ENCODE measurements around the gene ELOVL2.
A peak's percentile ranks its signal among the peaks of the same experiment; 100 is the strongest.

The ELOVL2 gene

DNA sequence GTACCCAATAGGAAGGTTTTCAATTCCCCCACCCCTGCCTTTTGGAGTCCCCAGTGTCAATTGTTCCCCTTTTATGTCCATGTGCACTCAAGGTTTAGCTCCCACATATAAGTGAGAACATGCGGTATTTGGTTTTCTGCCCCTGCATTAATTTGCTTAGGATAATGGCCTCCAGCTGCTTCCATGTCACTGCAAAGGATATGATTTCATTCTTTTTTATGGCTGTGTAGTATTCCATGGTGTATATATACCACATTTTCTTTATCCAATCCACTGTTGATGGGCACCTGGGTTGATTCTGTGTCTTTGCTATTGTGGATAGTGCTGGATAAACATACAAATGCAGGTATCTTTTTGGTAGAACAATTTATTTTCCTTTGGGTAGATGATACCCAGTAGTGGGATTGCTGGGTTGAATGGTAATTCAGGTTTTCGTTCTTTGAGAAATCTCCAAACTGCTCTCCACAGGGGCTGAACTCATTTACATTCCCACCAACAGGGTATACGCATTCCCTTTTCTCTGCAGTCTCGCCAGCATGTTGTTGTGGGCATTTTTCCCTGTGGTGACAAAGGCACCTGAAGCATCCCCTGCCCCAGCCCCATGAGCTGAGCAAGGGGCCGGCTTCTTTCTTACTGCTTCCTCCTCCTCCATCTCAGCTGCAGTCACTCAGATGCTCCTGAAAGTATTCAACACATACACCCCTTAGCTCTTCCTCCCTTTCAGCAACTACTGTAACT lies 66.7 kb downstream of the ELOVL2 start:
- no peak for DNase-seq

DNA sequence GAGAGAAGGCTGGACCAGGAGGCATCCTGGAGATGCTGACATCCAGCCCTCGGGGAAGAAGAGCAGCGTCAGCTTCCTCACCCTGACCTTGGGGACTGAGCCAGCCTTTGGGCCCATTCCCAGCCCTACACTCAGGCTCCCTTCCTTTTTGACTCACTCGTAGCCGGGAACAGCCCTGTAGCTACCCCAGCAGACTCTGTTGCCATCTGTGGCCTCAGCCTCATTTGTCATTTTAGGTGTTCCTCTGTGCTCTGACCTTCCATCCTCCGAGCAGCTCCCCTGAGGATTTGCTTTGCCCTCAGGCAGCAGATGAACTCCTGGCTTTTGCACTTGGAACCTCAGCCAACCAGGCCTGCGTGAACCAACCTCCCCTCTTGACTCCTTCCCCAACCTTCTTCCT lies 67.5 kb downstream of the ELOVL2 start:
- no peak for DNase-seq

DNA sequence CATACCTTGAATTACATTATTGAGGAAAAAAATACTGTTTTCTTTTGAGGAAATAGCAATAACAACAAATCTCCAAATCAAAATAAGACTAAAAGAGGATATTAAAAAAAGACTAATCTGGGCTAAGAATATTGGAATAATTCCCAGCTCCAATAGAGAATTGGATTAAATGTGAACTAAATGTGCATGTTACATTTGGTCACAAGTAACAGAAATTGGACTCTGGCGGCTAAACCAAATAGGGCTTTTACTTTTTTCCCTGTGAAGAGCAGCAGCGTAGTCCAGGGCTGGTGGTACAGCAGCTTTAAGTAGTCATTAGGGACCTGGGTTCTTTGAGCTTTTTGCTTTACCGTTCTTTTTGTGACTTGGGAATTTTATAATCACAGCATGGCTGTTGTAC lies 71.9 kb downstream of the ELOVL2 start:
- DNase-seq = no peak

DNA sequence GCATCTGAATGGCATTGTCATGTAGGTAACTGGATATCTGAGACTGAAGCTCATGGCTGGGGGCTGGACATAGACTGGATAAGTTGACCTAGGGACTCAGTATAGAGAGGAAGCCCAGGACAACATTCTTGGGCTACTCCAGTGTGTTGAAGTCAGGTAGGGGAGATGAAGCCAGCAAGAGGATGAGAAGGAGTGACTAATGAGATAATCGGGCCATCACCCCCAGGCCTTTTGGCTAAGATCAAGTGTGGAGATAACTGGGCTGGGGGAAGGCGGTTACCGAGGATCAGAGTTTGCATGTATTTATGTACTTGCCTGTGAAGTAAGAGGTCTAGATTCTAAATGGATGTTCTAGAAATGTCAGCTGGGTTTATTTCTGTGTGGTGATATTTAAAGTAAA lies 73.4 kb downstream of the ELOVL2 start:
- DNase-seq = no peak

DNA sequence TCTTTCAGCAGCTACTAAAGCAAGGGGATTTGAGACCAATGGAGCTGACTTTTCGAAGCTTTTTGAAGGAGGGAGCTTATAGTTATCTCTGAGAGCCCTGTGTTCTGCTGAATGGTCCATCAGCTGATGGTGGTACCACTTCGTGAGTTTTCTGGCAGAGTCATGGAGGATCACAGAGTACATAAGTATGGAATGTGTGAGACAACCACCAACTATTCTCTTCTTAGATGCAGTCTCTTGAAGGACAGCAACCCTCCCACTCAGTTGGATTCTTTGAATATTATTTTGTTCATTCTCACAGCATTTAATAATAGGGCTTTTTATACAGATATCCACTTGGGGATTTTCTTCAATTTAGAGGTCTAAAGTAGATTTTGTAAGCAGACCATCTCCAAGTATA lies 75.3 kb downstream of the ELOVL2 start:
- DNase-seq = no peak

DNA sequence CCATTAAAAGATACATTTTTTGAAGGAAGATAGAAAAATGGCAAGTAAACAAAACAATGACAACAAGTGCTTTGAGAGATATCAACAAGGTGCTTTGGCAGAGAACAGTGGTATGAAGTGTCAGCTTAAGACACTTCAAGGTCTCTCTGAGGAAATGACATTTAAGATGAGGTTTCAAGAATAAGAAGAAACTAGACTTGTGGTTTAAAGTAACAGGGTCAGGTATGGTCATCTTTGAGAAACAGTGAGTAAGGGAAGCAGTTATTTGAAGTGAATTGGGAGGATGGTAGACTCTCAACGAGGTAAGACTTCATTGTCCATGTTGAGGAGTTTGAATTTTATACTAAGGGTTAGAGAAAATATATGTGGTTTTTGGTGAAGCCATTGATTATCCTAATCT lies 79.4 kb downstream of the ELOVL2 start:
- DNase-seq = no peak

DNA sequence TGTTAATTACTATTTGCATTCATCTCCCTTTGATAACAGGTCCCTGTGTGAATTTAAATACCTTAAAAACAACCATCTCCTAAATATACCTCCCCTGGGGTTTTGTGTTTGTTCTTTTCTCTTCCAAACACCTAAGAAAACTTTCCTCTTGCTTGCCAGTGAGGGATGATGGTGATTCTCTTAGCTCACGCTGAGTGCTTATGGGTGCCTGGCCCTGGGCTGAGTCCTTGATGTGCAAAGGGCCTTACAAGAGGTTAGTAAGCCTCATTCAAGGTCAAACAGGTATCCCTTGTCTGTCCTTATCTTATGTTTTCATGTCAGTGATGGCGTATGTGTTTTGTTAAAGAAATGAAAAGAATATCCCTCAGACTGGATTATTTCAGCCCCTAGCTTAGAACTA lies 81.0 kb downstream of the ELOVL2 start:
- DNase-seq = no peak

DNA sequence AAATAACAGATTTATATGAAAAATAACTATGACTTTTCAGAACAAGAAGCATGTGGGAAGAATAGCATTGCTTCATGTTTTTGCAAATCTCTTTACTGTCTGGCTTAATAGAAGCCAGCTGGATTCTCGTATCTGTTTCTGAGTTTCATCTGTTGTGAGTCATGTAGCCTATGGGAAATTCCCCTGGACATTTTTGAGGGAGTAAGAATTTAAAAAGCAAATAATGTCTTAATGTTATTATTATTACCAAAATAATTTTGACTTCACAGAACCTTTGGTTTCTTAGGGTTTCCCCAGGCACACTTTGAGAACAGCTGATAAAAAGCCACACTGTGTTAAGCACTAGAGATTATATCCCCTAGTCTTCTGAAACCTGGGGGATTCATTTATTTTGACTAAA lies 81.4 kb downstream of the ELOVL2 start:
- no peak for DNase-seq

DNA sequence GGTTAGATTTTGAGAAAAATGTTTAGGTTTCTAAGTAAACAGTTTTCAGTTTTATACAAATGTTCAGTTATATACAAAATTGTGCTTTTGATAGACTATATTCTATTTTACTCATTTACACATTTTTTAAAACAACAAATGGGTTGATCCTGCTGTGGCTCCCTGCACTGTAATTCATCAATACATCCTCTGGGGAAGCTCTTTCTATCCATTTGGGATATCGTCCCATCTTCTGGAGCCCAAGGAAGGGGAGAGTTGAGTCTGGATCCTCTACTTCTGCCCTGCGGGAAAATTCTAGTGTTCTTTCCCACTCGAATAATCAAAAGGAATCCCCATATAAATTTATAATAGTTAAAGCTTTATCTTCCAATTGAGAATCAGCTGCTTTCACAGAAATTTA lies 82.3 kb downstream of the ELOVL2 start:
- no peak for DNase-seq

DNA sequence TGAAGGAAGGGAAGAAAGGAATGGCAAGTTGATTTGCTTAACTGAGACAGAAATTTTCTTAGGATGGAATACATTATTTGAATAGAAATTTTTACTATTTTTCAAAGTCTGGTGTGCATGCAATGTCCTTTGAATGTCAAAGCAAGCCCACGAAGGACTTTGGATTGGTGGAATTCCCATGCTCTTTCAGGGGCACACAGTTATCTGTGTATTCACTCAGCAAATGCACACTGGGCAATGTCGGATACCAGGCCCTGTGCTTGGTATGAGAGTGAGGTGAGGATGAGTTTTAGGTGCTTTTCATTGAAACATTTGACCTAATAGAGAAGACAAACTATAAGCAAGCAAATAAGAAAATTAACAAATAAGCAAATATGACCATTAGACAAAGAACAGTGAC lies 83.9 kb downstream of the ELOVL2 start:
- DNase-seq = no peak

DNA sequence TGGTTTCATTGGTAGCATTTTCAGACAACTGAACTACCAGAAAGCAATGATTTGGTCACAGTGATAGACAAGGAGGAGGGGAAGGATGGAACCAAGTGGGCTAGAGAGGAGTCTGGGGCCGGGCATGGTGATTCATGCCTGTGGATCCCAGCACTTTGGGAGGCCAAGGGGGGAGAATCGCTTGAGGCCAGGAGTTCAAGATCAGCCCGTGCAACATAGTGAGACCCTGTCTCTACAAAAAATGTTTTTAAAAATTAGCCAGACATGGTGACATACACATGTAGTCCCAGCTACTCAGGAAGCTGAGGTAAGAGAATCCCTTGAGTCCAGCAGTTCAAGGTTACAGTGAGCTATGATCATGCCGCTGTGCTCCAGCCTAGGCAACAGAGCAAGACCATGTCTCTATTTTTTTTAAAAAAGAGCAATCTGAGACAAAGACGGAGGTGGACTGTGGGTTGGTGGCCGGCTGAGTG lies 86.7 kb downstream of the ELOVL2 start:
- no peak for DNase-seq

DNA sequence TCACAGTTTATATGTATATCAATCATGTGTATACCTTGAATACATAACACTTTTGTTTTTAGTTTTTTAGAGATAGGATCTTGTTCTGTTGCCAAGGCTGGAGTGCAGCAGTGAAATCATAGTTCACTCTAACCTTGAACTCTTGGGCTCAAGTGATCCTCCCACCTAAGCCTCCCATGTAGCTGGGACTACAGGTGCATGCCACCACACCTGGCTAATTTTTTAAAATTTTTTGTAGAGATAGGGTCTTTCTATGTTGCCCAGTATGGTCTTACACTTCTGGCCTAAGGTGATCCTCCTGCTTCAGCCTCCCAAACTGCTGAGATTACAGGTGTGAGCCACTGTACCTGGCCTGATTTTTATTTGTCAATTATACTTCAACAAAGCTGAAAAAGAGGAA lies 87.3 kb downstream of the ELOVL2 start:
- DNase-seq = no peak

DNA sequence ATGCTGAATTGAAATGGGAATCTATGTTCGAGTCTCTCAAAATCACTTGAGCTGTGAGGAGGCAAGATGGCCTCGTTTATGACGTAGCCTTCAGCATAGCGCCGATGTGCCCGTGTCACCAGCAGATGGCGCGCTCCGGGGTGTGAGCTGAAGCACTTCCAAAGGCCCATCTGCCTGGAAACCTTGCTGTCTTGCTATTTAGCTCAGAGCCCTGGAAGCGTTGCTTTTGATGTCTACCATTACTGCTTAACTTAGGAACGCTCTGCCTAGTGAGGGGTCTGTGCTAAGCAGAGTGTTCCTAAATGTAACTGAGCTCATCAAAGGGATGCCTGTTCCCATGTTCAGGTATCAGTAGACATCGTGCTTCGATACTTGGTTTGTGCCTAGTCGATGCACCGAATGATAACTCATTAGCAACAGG lies 89.5 kb downstream of the ELOVL2 start:
- peak; percentile 24 for DNase-seq

DNA sequence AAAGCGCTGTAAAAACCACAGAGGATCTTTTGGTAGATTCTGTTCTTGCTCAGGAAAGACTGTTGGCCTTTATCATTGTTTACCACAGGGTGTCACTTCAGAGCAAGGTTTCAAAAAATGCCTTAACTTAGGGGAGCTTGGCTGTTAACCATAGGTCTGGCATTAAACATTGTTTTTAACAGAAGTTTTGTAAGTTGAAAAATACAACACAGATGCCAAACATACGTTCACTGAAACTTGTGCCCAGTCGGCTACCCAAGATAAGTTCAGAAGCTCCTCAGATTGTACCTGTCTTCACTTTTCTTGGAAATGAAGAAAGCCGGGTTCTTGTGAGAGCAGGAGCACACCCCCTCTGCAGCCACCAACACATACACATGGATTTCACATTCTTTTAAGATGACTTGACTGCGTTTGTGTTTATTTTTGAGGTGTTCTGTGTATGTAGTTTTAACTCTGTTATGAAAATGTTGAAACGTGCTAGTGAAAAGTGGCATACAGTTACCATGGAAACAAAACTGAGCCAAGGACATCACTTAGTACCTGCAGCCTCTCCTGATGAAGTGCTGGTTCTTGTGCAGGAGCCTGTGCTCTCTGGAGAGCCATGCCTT lies 92.3 kb downstream of the ELOVL2 start:
- DNase-seq = no peak

DNA sequence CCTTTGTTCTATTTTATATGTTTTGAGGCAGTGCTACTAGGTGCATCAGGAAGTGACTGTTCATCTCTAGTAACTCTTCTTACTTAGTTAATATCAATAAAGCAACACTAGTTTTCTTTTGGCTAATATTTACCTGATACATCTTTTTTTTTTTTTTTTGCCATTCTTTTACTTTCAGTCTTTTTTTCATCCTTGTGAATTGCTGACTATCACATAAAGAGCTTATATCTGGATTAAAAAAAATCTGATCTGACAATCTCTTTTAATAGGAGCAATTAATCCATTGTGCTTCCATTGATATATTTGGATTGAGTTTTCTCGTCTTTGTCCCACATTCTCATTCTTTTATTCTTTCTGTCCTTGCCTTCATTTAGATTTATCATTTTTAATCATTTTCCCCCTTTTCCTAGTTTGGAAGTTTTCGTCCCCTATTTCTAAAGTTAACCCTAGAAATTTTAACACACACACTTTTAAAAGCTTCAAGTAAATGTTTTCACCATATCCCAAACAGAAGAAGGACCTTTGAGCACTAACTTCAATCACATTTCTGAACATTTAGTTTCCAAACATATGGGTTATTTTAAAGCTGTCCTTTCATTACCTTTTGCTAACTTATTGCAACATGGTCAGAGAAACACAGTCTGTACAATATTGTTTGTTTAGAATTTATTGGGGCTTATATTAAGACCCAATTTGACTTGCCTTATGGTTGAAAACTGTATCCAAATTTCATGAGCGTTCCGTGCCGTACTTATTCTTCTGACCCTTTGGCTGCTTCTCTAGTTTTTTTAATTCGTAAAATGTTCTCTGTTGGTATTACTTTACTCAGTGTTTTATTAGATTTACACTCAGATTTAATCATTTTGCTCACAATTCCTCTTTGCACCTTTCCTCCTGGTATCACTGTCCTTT lies 94.3 kb downstream of the ELOVL2 start:
- DNase-seq = no peak

DNA sequence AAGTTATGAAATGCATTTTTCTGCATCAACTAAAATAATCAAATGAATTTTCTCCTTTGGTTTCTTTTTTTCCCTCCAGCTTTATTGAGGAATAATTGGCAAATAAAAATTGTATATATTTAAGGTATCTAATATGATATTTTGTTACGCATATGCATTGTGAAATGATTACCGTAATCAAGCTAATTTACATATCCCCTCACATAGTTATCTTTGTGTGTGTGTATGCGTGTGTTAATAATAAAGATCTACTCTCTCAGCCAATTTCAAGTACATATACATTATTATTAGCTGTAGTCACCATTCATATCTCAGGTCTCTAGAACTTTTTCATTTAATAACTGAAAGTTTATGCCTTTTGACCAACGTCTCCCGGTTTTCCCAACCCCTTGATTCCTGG lies 96.1 kb downstream of the ELOVL2 start:
- DNase-seq = no peak

DNA sequence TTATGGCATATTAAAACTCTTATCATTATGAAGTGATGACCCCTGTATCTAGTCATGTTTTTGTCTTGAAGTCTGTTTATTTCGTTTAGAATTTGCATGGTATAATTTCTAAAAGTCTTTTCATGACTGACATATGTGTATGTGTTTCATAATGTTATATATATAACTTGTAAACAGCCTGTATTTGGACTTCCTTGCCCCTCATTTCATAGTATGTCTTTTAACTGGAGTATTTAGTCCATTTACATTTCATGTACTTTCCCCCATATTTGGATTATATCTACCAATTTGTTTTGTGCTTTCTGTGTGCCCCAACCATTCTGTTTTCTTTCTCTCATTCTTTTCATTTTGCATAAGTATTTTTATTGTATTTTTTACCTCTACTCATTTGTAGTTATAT lies 98.3 kb downstream of the ELOVL2 start:
- DNase-seq = no peak

DNA sequence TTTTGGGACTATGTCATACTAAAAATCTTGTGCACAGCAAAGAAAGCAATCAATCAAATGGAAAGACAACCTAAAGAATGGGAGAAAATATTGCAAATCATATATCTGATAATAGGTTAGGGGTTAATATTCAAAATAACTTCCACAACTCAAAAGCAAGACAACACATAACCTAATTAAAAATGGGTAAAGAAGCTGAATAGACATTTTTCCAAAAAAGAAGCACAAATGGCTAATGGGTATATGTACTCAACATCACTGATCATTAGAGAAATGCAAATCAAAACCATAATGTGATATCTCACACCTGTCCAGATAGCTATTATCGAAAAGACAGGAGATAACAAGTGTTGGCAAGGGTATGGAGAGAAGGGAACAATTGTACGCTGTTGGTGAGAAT lies 104.3 kb downstream of the ELOVL2 start:
- no peak for DNase-seq

DNA sequence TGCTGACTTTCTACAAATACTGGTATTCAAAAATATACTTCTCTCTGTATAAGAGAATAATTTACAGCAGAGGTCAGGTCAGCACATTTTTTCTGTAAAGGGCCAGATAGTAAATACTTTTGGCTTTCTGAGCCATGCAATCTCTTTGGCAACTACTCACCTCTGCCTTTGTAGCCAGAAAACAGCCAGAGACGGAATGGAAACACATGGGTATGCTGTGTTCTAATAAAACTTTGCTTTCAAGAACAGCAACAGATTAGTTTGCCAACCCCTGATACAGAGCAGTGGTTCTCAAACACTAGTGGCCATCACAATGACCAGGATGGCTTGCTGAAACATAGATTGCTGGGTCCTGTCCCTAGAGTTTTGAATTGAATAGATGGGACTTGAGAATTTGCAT lies 111.0 kb downstream of the ELOVL2 start:
- DNase-seq = no peak
